ENCODE data around the gene F2RL1. TPM values are rescaled to one million over a fixed set of nuclear protein-coding genes. Genes with fewer than 3 reads are reported as not detected.
"Not testable (repeated sequence)": the region's sequence is repeated elsewhere in the genome, so short reads cannot be mapped to it uniquely, and the experiment has no call there.

The F2RL1 gene
- total RNA-seq, 1 experiment from 2014 or later = 118 TPM

- DNase-seq (ENCODE audit: low read depth) = no peak
These were observed 30.8 kb downstream of the F2RL1 start, which contains the start of gene S100Z for GRCh38 chr5:76849419-76850291. Gene S100Z (plus strand): TSS chr5:76850014. CDS start chr5:76875360, 25,346 bp downstream.

GRCh38 chr5:76850543-76851145, 31.8 kb downstream of the F2RL1 start:
- no peak for DNase-seq (ENCODE audit: low read depth)

GRCh38 chr5:76851728-76852369, 33.0 kb downstream of the F2RL1 start:
- DNase-seq (ENCODE audit: low read depth) = no peak

GRCh38 chr5:76852772-76853171, 33.9 kb downstream of the F2RL1 start:
- no peak for DNase-seq (ENCODE audit: low read depth)

- DNase-seq (ENCODE audit: low read depth) = not testable (repeated sequence)
These were observed 34.9 kb downstream of the F2RL1 start for GRCh38 chr5:76853741-76854140.

- no peak for DNase-seq (ENCODE audit: low read depth)
These were observed 35.8 kb downstream of the F2RL1 start for GRCh38 chr5:76854644-76855043.

- DNase-seq (ENCODE audit: low read depth) = not testable (repeated sequence)
These were observed 36.7 kb downstream of the F2RL1 start for GRCh38 chr5:76855501-76855900.

- no peak for DNase-seq (ENCODE audit: low read depth)
These were observed 37.1 kb downstream of the F2RL1 start for GRCh38 chr5:76855961-76856360.

- not testable (repeated sequence) for DNase-seq (ENCODE audit: low read depth)
These were observed 38.0 kb downstream of the F2RL1 start for GRCh38 chr5:76856800-76857199.

GRCh38 chr5:76859591-76860247, 40.9 kb downstream of the F2RL1 start:
- DNase-seq (ENCODE audit: low read depth) = no peak

GRCh38 chr5:76861612-76862011, 42.8 kb downstream of the F2RL1 start:
- DNase-seq (ENCODE audit: low read depth) = peak; percentile 49

GRCh38 chr5:76863001-76863400, 44.2 kb downstream of the F2RL1 start:
- no peak for DNase-seq (ENCODE audit: low read depth)

- DNase-seq (ENCODE audit: low read depth) = no peak
These were observed 47.7 kb downstream of the F2RL1 start for GRCh38 chr5:76866503-76866902.

- peak; percentile 44 for DNase-seq (ENCODE audit: low read depth)
These were observed 48.2 kb downstream of the F2RL1 start for GRCh38 chr5:76867038-76867437.

- peak; percentile 70 for DNase-seq (ENCODE audit: low read depth)
These were observed 49.2 kb downstream of the F2RL1 start for GRCh38 chr5:76867827-76868693.

- DNase-seq (ENCODE audit: low read depth) = no peak
These were observed 51.2 kb downstream of the F2RL1 start for GRCh38 chr5:76870046-76870445.

GRCh38 chr5:76874088-76874581, 55.3 kb downstream of the F2RL1 start:
- DNase-seq (ENCODE audit: low read depth) = peak; percentile 39

All from M059J (cell line).